NOMO-1 (cell line): ENCODE results near the gene SUPT20HL2.
"Not testable (repeated sequence)": the region's sequence is repeated elsewhere in the genome, so short reads cannot be mapped to it uniquely, and the experiment has no call there.

Source experiments
- DNase-seq, 2 experiments: peaks; one replicate each; lab custom pipeline; 2025; ENCODE audit not compliant: unreplicated experiment in 2 of 2; lab: John Stamatoyannopoulos, UW

The SUPT20HL2 gene

GRCh38 chrX:24314019-24314635, at the start of gene SUPT20HL2:
SUPT20HL2 (minus strand) TSS chrX:24314069; CDS start chrX:24313315, 754 bp downstream.
- DNase-seq = no peak

GRCh38 chrX:24362089-24362745, 48.3 kb upstream of the SUPT20HL2 start:
- DNase-seq = not testable (repeated sequence)

- DNase-seq = no peak
These were observed 46.4 kb upstream of the SUPT20HL2 start, which contains the start of gene SUPT20HL1 for GRCh38 chrX:24360272-24360671. SUPT20HL1 (plus strand) TSS chrX:24360639; CDS start chrX:24362761, 2,122 bp downstream.

- DNase-seq = no peak
These were observed 43.2 kb upstream of the SUPT20HL2 start for GRCh38 chrX:24357106-24357505.

- no peak for DNase-seq
These were observed 41.2 kb upstream of the SUPT20HL2 start for GRCh38 chrX:24355095-24355494.

- DNase-seq = no peak
These were observed 36.3 kb upstream of the SUPT20HL2 start for GRCh38 chrX:24350217-24350616.

- DNase-seq = no peak
These were observed 34.0 kb upstream of the SUPT20HL2 start for GRCh38 chrX:24347881-24348280.

- DNase-seq = peak; percentile 33 to 69
These were observed 29.9 kb upstream of the SUPT20HL2 start for GRCh38 chrX:24343719-24344118.

GRCh38 chrX:24341795-24342194, 27.9 kb upstream of the SUPT20HL2 start:
- no peak for DNase-seq

GRCh38 chrX:24340501-24340900, 26.6 kb upstream of the SUPT20HL2 start:
- no peak for DNase-seq

- DNase-seq = no peak
These were observed 26.0 kb upstream of the SUPT20HL2 start for GRCh38 chrX:24339911-24340310.

GRCh38 chrX:24335871-24336270, 22.0 kb upstream of the SUPT20HL2 start:
- DNase-seq = no peak

GRCh38 chrX:24334461-24334860, 20.6 kb upstream of the SUPT20HL2 start:
- no peak for DNase-seq

GRCh38 chrX:24333371-24333770, 19.5 kb upstream of the SUPT20HL2 start:
- no peak for DNase-seq

- no peak for DNase-seq
These were observed 19.0 kb upstream of the SUPT20HL2 start for GRCh38 chrX:24332878-24333277.

GRCh38 chrX:24325231-24325630, 11.4 kb upstream of the SUPT20HL2 start:
- no peak for DNase-seq

GRCh38 chrX:24321741-24322395, 8.0 kb upstream of the SUPT20HL2 start:
- no peak for DNase-seq

- no peak for DNase-seq
These were observed 3.7 kb upstream of the SUPT20HL2 start for GRCh38 chrX:24317567-24317966.

- no peak for DNase-seq
These were observed 2.2 kb upstream of the SUPT20HL2 start for GRCh38 chrX:24316111-24316510.

GRCh38 chrX:24312249-24312607, 1.6 kb downstream of the SUPT20HL2 start:
- not testable (repeated sequence) for DNase-seq

GRCh38 chrX:24311507-24312248, 2.2 kb downstream of the SUPT20HL2 start:
- not testable (repeated sequence) for DNase-seq
